K562 (cell line): Measurements from ENCODE around the gene OR14A16. TPM values are rescaled to one million over a fixed set of nuclear protein-coding genes. Genes with fewer than 3 reads are reported as not detected.

Source experiments
- AFF4 ChIP-seq: sonication (generic); formaldehyde crosslinking; IDR thresholded peaks from 2 replicates; pipeline ENCODE4 v1.8.0; 2023; ENCODE audit warnings: mild to moderate bottlenecking, missing genetic modification reagents
- FUS ChIP-seq: fragments of 200-400 bp; formaldehyde crosslinking; optimal IDR thresholded peaks from 2 replicates; pipeline ENCODE3; 2017; ENCODE audit warnings: low read depth, low read length
- GABPA ChIP-seq: fragments of 200-800 bp; sonication (Bioruptor generic); conservative IDR thresholded peaks from 2 replicates; pipeline ENCODE4 v1.6.1; 2016; ENCODE audit warnings: low read depth, missing genetic modification characterization, missing compliant biosample characterization
- MCM3 ChIP-seq: fragments of 450-650 bp; IDR thresholded peaks from 2 replicates; pipeline ENCODE4 v1.6.1; 2016
- MCM7 ChIP-seq, 2 experiments: fragments of 450-650 bp; IDR thresholded peaks; 2 replicates each; pipeline ENCODE4 v1.6.1; 2016 to 2018
- POLR2B ChIP-seq: fragments of 450-650 bp; IDR thresholded peaks from 2 replicates; pipeline ENCODE4 v1.6.1; 2018; ENCODE audit warnings: low read depth; ENCODE audit not compliant: partially characterized antibody
- SFPQ ChIP-seq: fragments of 200-400 bp; formaldehyde crosslinking; IDR thresholded peaks from 2 replicates; pipeline ENCODE4 v1.6.1; 2017; ENCODE audit warnings: mild to moderate bottlenecking, low read depth, low read length, moderate library complexity
- SNIP1 ChIP-seq: fragments of 450-650 bp; IDR thresholded peaks from 2 replicates; pipeline ENCODE4 v1.7.1; 2017; ENCODE audit warnings: low read depth, mild to moderate bottlenecking
- STAG1 ChIP-seq: sonication (generic); formaldehyde crosslinking; IDR thresholded peaks from 2 replicates; pipeline ENCODE4 v1.5.0; 2020; ENCODE audit warnings: missing genetic modification reagents, borderline replicate concordance
- THRAP3 ChIP-seq: fragments of 450-650 bp; IDR thresholded peaks from 2 replicates; pipeline ENCODE4 v1.6.1; 2016; ENCODE audit warnings: mild to moderate bottlenecking, inconsistent platforms, borderline replicate concordance
- ZNF695 ChIP-seq: fragments of 450-650 bp; formaldehyde crosslinking; IDR thresholded peaks from 2 replicates; pipeline ENCODE4 v1.4.0; 2020; ENCODE audit warnings: mild to moderate bottlenecking, moderate library complexity
- polyA plus RNA-seq, 8 experiments: library from polyadenylated mRNA; depleted of rRNA in 4 of 8; stranded (reverse) in 5 of 8; unstranded in 3 of 8; fragments of >200 nt; fragmentation: Nextera tagmentation in 2 of 8; fragmentation: Illumina TruSeq in 1 of 8; extraction: Ambion mirVana in 2 of 8; extraction: Trizol in 1 of 8; gene quantifications; 2 replicates each; pipeline versions ENCODE4 v1.2.1 to v1.2.3, GENCODE V29; 2011 to 2014; ENCODE audit warnings: inconsistent platforms in 1 of 8, missing spikeins in 1 of 8
- total RNA-seq, 7 experiments: library from RNA; depleted of rRNA in 6 of 7; stranded (reverse); fragments of >200 nt in 6 of 7; fragmentation: Illumina TruSeq in 2 of 7; extraction: Trizol in 2 of 7; gene quantifications; 2 replicates each; pipeline versions ENCODE4 v1.2.1 to v1.2.3, GENCODE V29; 2011 to 2021; ENCODE audit warnings: low replicate concordance in 1 of 7

Gene OR14A16
- total and polyA plus RNA-seq, 9 of the 15 experiments (the other 6 are each of a cell fraction or from before 2014, with no cell fraction given): not detected

- TF ChIP-seq AFF4 (CRISPR knock-in tag) (peak; percentile 64; the same call in 1 of the 2 replicates), ZNF695 (CRISPR knock-in tag) (no peak), THRAP3 (no peak), STAG1 (CRISPR knock-in tag) (no peak), SNIP1 (no peak), POLR2B (peak; percentile 33), MCM3 (no peak), MCM7 (IDR thresholded peaks at IDR 0.05) (no peak), SFPQ (no peak), FUS (peak; percentile 74), GABPA (tag) (peak; percentile 54)
Observed at GRCh38 chr1:247857069-247857984, 33.4 kb upstream of the OR14A16 start, which contains the start of gene TRIM58 (continued).
